Measurements from ENCODE around the gene TAC1. TPM values are rescaled to one million over a fixed set of nuclear protein-coding genes. Genes with fewer than 3 reads are reported as not detected.
"Not testable (repeated sequence)": the region's sequence is repeated elsewhere in the genome, so short reads cannot be mapped to it uniquely, and the experiment has no call there.

The TAC1 gene
- total RNA-seq, 1 donor from 2014 or later, result 0.31 TPM

- no peaks in the 10 kb centered on the region for H3K4me1 Mint-ChIP-seq (ENCODE audit: low read depth)
- H3K27me3 Mint-ChIP-seq (ENCODE audit: insufficient read depth), result peaks cover 2% of the 10 kb centered on the region
- no peak for DNase-seq (ENCODE audit: low spot score)
- intact Hi-C loops (cut with micrococcal nuclease), result no loop called here
- H3K9me3 Mint-ChIP-seq, result no peaks in the 10 kb centered on the region
- H3K27ac Mint-ChIP-seq, result no peak overlapping the region
- H3K4me3 Mint-ChIP-seq, result no peak overlapping the region
- no peaks in the 10 kb centered on the region for H3K36me3 Mint-ChIP-seq (ENCODE audit: low read depth)
Observed at GRCh38 chr7:97752215-97752614, 20.3 kb downstream of the TAC1 start.

DNA sequence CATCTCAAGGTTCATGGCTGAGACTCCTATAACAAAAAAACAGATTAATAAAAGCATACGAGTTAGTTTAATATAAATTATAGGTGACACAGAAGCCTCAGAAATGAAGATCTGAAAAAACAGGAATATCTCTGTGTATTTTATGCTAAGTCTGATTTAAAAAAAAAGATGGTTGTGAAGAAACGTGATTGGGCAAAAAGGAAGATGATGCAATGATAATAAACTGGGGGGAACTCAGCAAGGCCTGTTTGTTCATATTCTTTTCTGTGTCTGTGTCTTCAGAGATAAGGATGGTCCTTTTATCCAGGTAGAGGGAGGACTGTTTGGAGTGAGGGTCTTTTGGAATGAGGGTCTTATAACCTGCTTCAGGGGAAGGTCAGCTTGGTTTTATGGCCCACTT lies 25.9 kb downstream of the TAC1 start:
- Mint-ChIP-seq H3K27me3 (ENCODE audit: insufficient read depth) (no peaks in the 10 kb centered on the region), H3K36me3 (ENCODE audit: low read depth) (no peaks in the 10 kb centered on the region), H3K9me3 (no peaks in the 10 kb centered on the region), H3K27ac (no peak overlapping the region), H3K4me1 (ENCODE audit: low read depth) (no peaks in the 10 kb centered on the region), H3K4me3 (no peak overlapping the region)
- no peak for DNase-seq (ENCODE audit: low spot score)
- intact Hi-C loops (cut with micrococcal nuclease), result no loop called here

DNA sequence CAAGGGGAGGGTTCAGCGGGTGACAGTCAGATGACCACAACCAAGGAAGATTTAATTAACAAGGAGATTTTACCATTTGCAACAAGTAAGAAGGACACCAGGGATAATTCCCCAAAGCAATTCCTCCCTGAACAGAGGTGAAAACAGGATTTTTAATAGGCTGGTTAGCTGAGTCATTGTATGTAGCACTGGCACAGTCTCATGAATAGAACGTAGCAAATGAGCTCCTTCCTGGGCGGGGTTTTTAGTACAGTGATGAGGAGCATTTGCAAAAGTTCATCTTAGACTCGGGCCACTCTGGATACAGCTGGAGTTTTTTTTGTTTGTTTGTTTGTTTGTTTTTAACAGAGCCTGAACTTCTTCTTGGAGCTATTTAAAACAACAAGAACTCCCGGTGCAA lies 39.0 kb downstream of the TAC1 start:
- intact Hi-C loops (cut with micrococcal nuclease), result no loop called here
- DNase-seq (ENCODE audit: low spot score), result no peak
- no peaks in the 10 kb centered on the region for H3K9me3 Mint-ChIP-seq
- H3K4me1 Mint-ChIP-seq (ENCODE audit: low read depth), result no peaks in the 10 kb centered on the region
- H3K4me3 Mint-ChIP-seq, result no peak overlapping the region
- H3K27me3 Mint-ChIP-seq (ENCODE audit: insufficient read depth), result no peaks in the 10 kb centered on the region
- no peak overlapping the region for H3K27ac Mint-ChIP-seq
- no peaks in the 10 kb centered on the region for H3K36me3 Mint-ChIP-seq (ENCODE audit: low read depth)

- Mint-ChIP-seq H3K27ac (no peak overlapping the region), H3K4me1 (ENCODE audit: low read depth) (no peaks in the 10 kb centered on the region), H3K4me3 (no peak overlapping the region), H3K9me3 (no peaks in the 10 kb centered on the region), H3K36me3 (ENCODE audit: low read depth) (no peaks in the 10 kb centered on the region), H3K27me3 (ENCODE audit: insufficient read depth) (no peaks in the 10 kb centered on the region)
- intact Hi-C loops (cut with micrococcal nuclease), result no loop called here
- DNase-seq (ENCODE audit: low spot score), result no peak
Observed at GRCh38 chr7:97771576-97771975, 39.7 kb downstream of the TAC1 start.

GRCh38 chr7:97772045-97772901 lies 40.4 kb downstream of the TAC1 start:
- H3K4me3 Mint-ChIP-seq, result no peak overlapping the region
- H3K27me3 Mint-ChIP-seq (ENCODE audit: insufficient read depth), result no peaks in the 10 kb centered on the region
- H3K27ac Mint-ChIP-seq, result no peak overlapping the region
- H3K9me3 Mint-ChIP-seq, result no peaks in the 10 kb centered on the region
- DNase-seq (ENCODE audit: low spot score), result no peak
- no peaks in the 10 kb centered on the region for H3K36me3 Mint-ChIP-seq (ENCODE audit: low read depth)
- no peaks in the 10 kb centered on the region for H3K4me1 Mint-ChIP-seq (ENCODE audit: low read depth)
- intact Hi-C loops (cut with micrococcal nuclease), result no loop called here

DNA sequence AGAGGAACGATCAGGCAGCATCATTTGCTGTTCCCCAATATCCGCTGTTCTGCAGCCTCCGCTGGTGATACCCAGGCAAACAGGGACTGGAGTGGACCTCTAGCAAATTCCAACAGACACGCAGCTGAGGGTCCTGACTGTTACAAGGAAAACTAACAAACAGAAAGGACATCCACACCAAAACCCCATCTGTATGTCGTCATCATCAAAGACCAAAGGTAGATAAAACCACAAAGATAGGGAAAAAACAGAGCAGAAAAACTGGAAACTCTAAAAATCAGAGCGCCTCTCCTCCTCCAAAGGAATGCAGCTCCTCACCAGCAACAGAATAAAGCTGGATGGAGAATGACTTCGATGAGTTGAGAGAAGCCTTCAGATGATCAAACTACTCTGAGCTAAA lies 54.5 kb downstream of the TAC1 start:
- H3K4me1 Mint-ChIP-seq (ENCODE audit: low read depth); H3K36me3 Mint-ChIP-seq (ENCODE audit: low read depth); H3K4me3 Mint-ChIP-seq; intact Hi-C loops (cut with micrococcal nuclease); H3K27ac Mint-ChIP-seq; DNase-seq (ENCODE audit: low spot score); H3K9me3 Mint-ChIP-seq; H3K27me3 Mint-ChIP-seq (ENCODE audit: insufficient read depth): not testable (repeated sequence)

Other genes starting within 250 kb of the TAC1 start
- 71.1 and 79.6 TPM in 2 replicates for gene ASNS, start 140.3 kb downstream of the TAC1 start, total RNA-seq